ENCODE results near the gene TMEM134.

DNA sequence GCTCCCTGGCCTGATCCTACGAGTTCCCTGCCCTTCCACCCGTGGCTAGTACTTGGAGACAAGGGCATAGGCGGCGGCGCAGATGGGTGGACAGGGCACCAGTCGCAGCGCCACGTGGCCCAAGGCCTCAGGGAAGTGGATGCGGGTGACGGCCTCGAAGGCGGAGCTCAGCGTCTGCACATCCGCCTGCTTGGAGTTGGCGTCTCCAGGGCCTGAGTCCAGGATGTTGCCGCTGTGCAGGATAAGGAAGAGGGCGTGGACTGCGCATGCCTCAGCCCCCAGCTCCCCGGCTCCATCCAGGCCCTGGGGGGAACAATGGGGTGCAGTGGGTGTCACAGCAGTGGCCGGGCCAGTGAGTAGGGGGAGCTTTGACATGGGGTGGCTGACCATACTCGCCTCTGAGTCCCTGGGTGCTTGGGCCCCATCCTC, 29.5 kb upstream of the TMEM134 start:
- TF ChIP-seq, protein P1, sequence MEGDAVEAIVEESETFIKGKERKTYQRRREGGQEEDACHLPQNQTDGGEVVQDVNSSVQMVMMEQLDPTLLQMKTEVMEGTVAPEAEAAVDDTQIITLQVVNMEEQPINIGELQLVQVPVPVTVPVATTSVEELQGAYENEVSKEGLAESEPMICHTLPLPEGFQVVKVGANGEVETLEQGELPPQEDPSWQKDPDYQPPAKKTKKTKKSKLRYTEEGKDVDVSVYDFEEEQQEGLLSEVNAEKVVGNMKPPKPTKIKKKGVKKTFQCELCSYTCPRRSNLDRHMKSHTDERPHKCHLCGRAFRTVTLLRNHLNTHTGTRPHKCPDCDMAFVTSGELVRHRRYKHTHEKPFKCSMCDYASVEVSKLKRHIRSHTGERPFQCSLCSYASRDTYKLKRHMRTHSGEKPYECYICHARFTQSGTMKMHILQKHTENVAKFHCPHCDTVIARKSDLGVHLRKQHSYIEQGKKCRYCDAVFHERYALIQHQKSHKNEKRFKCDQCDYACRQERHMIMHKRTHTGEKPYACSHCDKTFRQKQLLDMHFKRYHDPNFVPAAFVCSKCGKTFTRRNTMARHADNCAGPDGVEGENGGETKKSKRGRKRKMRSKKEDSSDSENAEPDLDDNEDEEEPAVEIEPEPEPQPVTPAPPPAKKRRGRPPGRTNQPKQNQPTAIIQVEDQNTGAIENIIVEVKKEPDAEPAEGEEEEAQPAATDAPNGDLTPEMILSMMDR (IDR thresholded peaks at IDR 0.05): no peak
- TF ChIP-seq POLR2A (IDR thresholded peaks at IDR 0.05): no peak
